ENCODE data around the gene LYZ.

Gene LYZ

DNA sequence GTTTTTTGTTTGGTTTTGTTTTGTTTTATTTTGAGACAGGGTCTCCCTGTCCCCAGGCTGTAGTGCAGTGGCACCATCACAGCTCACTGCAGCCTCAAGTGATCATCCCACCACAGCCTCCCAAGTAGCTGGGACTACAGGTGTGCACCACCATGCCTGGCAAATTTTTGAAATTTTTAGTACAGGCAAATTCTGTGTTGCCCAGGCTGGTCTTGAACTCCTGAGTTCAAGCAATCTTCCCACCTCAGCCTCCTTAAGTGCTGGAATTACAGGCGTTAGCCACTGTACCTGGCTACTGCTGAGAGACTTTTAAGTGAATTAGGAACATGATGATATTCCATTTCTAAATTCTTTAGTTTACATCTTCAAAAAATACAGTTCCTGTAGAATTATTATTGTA, 2.6 kb downstream of the LYZ start:
- Mint-ChIP-seq H3K27ac (no peak overlapping the region), H3K36me3 (no peaks in the 10 kb centered on the region), H3K4me1 (no peaks in the 10 kb centered on the region), H3K9me3 (no peaks in the 10 kb centered on the region), H3K4me3 (no peak overlapping the region)
- ATAC-seq (no peak), DNase-seq (ENCODE audit: low spot score in 2 of 2) (no peak)

GRCh38 chr12:69351462-69352236, 3.5 kb downstream of the LYZ start:
- Mint-ChIP-seq H3K27ac (no peak overlapping the region), H3K36me3 (no peaks in the 10 kb centered on the region), H3K4me3 (no peak overlapping the region), H3K9me3 (no peaks in the 10 kb centered on the region), H3K4me1 (no peaks in the 10 kb centered on the region)
- DNase-seq (ENCODE audit: low spot score in 2 of 2), result no peak
- ATAC-seq, result no peak

DNA sequence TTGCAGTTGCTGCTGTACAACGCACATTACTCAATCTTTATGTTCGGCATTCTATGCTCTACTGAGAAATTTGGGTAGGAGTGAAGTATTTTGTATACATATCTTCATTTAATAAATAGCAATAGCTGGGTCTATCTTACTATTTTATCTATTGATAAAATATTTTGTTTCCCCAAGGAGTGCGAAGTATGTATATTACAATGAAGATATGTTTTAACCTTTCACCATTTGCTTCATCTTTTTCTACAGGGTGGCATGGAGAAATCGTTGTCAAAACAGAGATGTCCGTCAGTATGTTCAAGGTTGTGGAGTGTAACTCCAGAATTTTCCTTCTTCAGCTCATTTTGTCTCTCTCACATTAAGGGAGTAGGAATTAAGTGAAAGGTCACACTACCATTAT, 4.7 kb downstream of the LYZ start:
- no peak overlapping the region for H3K4me3 Mint-ChIP-seq
- no peak for ATAC-seq
- DNase-seq (ENCODE audit: low spot score in 2 of 2), result no peak

GRCh38 chr12:69354172-69354555, 6.0 kb downstream of the LYZ start:
- H3K4me1 Mint-ChIP-seq, result peaks cover 11% of the 10 kb centered on the region

More for the DNA sequence above, 4.7 kb downstream of the LYZ start:
- Mint-ChIP-seq H3K9me3 (no peaks in the 10 kb centered on the region), H3K4me1 (peaks cover 7% of the 10 kb centered on the region), H3K27ac (no peak overlapping the region), H3K36me3 (no peaks in the 10 kb centered on the region)

DNA sequence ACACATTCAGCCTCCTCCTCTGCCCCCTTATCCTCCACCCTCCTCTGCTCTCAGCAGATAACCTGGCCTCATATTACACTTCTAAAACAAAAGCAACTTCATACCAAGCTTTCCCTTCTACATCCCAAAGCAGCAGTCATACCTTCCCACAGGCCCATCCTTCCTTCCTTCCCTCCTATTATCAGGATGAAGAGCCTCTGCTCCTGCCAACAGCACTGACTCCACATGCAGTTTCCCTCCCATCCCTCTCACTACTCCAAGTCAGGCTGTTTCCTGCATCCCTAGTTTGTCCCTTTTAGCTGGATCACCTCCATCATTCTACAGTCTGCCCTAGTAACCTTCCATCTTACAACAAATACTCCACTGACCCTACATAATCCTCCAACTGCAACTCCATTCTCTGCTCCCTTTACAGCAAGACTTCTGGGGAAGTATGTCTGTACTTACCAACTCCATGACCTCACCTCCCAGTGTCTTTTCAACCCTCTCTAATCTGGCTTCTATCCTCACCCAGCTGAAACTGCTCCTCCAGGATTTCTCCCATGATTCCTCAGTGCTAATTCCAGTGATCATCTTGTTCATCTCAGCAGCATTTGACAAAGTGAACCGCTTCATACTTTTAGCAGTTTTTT, 6.5 kb downstream of the LYZ start:
- Mint-ChIP-seq H3K4me1 (peaks cover 16% of the 10 kb centered on the region), H3K36me3 (peaks cover 9% of the 10 kb centered on the region), H3K4me3 (no peak overlapping the region), H3K9me3 (no peaks in the 10 kb centered on the region), H3K27ac (no peak overlapping the region)
- ATAC-seq (no peak), DNase-seq (ENCODE audit: low spot score in 2 of 2) (no peak)

More at GRCh38 chr12:69354172-69354555, 6.0 kb downstream of the LYZ start:
- Mint-ChIP-seq H3K36me3 (peaks cover 4% of the 10 kb centered on the region), H3K27ac (no peak overlapping the region), H3K9me3 (no peaks in the 10 kb centered on the region), H3K4me3 (no peak overlapping the region)
- ATAC-seq, result no peak
- no peak for DNase-seq (ENCODE audit: low spot score in 2 of 2)

GRCh38 chr12:69355363-69356028, 7.3 kb downstream of the LYZ start:
- Mint-ChIP-seq H3K36me3 (peaks cover 17% of the 10 kb centered on the region), H3K4me1 (peaks cover 17% of the 10 kb centered on the region), H3K9me3 (no peaks in the 10 kb centered on the region), H3K4me3 (no peak overlapping the region), H3K27ac (no peak overlapping the region)
- DNase-seq (ENCODE audit: low spot score in 2 of 2), result no peak
- ATAC-seq, result no peak

DNA sequence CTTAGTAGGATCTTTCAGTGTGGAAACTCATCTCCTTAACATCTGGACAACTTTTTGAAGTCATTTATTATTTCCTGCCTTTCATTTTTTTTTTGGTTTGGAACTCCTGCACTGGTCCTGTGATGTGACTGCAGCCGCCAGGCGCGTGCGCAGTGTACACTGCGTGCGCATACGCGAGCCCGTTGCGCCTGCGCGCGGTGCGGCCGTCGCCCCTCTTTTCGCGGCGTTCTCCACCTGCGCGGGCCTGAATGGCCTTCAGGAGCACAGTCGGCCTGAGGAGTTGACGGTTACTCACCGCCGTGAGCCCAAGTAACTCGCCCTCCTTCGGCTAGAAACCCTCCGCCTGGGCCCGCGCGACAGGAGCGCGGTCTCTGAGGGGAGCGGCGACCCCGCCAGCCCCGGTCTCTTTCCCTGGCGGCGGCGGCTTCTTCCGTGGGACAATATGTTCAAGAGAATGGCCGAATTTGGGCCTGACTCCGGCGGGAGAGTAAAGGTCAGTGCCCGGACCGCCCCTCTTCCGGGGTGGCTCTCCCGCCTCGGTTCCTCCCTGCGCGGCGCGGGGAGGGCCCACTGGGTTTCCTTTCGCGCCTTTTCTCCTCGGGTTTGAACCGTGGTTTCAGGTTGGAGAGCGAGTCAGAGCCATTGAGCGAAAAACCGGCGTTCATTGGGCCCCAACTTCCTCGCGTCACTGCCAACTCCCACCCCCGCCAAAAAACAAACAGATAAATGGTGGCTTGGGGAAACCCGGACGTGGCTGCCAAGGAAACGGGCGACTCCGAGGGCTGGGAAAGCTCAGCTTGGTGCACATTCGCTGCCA, 11.6 kb downstream of the LYZ start, which contains the start of gene YEATS4:
Gene YEATS4 (plus strand): TSS at position 213 of the 817 bp plus-strand sequence. CDS start 230 bp downstream, at position 443.
- peaks cover 23% of the 10 kb centered on the region for H3K4me1 Mint-ChIP-seq
- no peaks in the 10 kb centered on the region for H3K9me3 Mint-ChIP-seq
- peaks cover 59% of the 10 kb centered on the region for H3K36me3 Mint-ChIP-seq
- ATAC-seq (peak; percentile 88), DNase-seq (ENCODE audit: low spot score in 2 of 2) (peak; percentile 72 to 91)
- H3K27ac Mint-ChIP-seq, result peak within 1 kb of the TSS; percentile 96
- peak within 1 kb of the TSS; percentile 79 for H3K4me3 Mint-ChIP-seq

- Mint-ChIP-seq H3K27ac (peak overlapping the region; percentile 96), H3K4me3 (peak overlapping the region; percentile 79), H3K9me3 (no peaks in the 10 kb centered on the region), H3K36me3 (peaks cover 64% of the 10 kb centered on the region), H3K4me1 (peaks cover 23% of the 10 kb centered on the region)
- no peak for DNase-seq (ENCODE audit: low spot score in 2 of 2)
- no peak for ATAC-seq
These were observed 12.1 kb downstream of the LYZ start for GRCh38 chr12:69360348-69360672.

GRCh38 chr12:69366796-69367195, 18.6 kb downstream of the LYZ start:
- no peak for ATAC-seq
- Mint-ChIP-seq H3K27ac (no peak overlapping the region), H3K36me3 (peaks cover 98% of the 10 kb centered on the region), H3K4me3 (no peak overlapping the region), H3K9me3 (no peaks in the 10 kb centered on the region), H3K4me1 (peaks cover 8% of the 10 kb centered on the region)
- DNase-seq (ENCODE audit: low spot score in 2 of 2), result no peak

DNA sequence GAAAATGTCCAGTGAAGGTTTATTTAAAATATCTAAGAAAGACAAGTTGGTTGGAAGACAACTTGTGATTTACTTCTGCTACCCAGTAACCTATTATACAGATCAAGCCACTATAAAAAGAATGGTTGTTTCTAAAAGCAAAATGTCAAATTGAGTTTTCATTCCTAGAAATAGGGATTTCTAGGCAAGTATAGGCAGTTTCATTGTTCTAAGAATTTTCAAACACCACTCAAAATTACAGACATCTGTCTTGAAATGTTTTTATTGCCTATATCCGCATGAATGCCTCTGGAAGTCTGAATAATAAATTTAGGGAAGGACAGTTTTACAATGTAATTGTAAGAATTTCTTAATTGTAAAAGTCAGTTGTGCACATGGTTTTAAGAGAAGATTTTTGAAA, 20.0 kb downstream of the LYZ start:
- peaks cover 98% of the 10 kb centered on the region for H3K36me3 Mint-ChIP-seq
- H3K27ac Mint-ChIP-seq, result no peak overlapping the region
- ATAC-seq, result no peak
- H3K4me1 Mint-ChIP-seq, result peaks cover 11% of the 10 kb centered on the region
- no peaks in the 10 kb centered on the region for H3K9me3 Mint-ChIP-seq
- no peak for DNase-seq (ENCODE audit: low spot score in 2 of 2)
- no peak overlapping the region for H3K4me3 Mint-ChIP-seq

GRCh38 chr12:69383074-69383473, 34.9 kb downstream of the LYZ start:
- Mint-ChIP-seq H3K9me3 (no peaks in the 10 kb centered on the region), H3K4me3 (no peak overlapping the region), H3K4me1 (peaks cover 7% of the 10 kb centered on the region), H3K36me3 (peaks cover 83% of the 10 kb centered on the region), H3K27ac (no peak overlapping the region)
- ATAC-seq (no peak), DNase-seq (ENCODE audit: low spot score in 2 of 2) (no peak)

DNA sequence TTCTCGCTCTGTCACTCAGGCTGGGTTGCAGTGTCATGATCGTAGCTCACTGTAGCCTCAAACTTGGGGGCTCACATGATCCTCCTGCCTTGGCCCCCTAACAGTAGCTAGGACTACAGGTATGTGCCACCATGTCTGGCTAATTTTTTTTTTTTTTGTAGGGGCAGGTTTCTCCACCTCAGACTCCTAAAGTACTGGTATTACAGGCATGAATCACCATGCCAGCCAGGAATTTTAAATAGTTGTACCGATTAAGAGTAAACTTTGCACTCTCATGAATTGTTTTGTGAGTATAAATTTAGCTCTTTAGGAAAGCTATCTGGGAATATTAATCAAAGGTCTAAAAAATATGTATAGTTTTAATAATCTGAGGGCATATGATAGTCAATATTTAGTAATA, 36.9 kb downstream of the LYZ start:
- H3K36me3 Mint-ChIP-seq, result peaks cover 78% of the 10 kb centered on the region
- no peaks in the 10 kb centered on the region for H3K9me3 Mint-ChIP-seq
- H3K4me3 Mint-ChIP-seq, result no peak overlapping the region
- ATAC-seq (no peak), DNase-seq (ENCODE audit: low spot score in 2 of 2) (no peak)
- peaks cover 7% of the 10 kb centered on the region for H3K4me1 Mint-ChIP-seq
- no peak overlapping the region for H3K27ac Mint-ChIP-seq

DNA sequence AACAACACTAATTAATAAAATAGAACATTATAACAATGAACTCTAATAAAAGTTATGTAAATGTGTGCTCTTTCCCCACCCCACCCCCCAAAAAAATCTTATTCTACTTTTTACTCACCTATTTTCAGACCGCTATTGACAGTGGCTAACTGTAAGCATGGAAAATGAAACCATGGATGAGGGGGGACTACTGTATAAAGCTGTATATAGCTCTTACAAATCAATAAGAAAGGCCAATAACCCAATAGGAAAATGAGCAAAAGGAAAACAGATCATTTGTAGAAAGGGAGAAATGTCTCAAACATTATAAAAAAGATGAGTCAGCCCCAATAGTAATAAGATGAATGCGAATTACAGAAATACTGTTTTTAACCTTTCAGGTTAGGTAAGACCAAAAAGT, 38.7 kb downstream of the LYZ start:
- H3K4me1 Mint-ChIP-seq, result peaks cover 7% of the 10 kb centered on the region
- H3K9me3 Mint-ChIP-seq, result no peaks in the 10 kb centered on the region
- peaks cover 77% of the 10 kb centered on the region for H3K36me3 Mint-ChIP-seq
- no peak overlapping the region for H3K4me3 Mint-ChIP-seq
- DNase-seq (ENCODE audit: low spot score in 2 of 2) (no peak), ATAC-seq (peak; percentile 67)
- no peak overlapping the region for H3K27ac Mint-ChIP-seq

DNA sequence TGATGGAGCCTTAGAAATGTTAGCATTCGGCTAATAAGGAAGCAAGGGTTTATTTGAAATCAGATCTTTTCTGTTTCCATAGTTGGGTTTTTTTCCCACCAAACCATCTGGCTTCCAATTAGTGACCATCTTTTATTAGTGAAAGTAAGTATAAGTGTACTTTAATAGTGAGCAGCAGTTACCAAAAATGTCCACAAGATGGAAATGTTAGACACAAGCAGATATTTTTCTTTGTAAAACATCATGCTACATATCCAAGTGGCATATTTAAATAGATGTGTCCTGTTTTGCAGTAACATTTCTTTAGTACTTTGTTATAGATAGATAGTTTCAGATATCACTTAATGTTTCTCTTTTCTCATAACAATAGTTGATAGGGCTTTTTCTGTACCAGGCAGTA, 40.2 kb downstream of the LYZ start:
- no peak overlapping the region for H3K4me3 Mint-ChIP-seq
- H3K27ac Mint-ChIP-seq, result no peak overlapping the region
- no peaks in the 10 kb centered on the region for H3K9me3 Mint-ChIP-seq
- H3K36me3 Mint-ChIP-seq, result peaks cover 68% of the 10 kb centered on the region
- ATAC-seq, result no peak
- H3K4me1 Mint-ChIP-seq, result peaks cover 2% of the 10 kb centered on the region
- no peak for DNase-seq (ENCODE audit: low spot score in 2 of 2)

DNA sequence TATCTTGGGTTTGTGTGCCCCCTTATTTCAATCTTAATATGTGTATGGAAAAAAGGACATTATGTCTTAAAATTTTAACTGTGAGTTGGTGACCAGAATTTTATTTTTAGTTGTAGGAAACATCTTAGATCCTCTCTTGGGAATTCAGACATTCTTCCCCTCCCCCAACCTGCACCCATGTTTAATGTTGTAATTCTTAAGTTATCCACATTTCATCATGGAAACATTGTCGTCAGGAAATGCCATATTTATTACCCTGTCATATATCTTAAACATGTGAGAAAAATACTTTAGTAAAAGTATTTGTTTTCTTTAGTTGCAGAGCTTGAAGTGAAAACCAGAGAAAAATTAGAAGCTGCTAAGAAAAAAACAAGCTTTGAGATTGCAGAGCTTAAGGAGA, 41.6 kb downstream of the LYZ start:
- no peaks in the 10 kb centered on the region for H3K4me1 Mint-ChIP-seq
- ATAC-seq (no peak), DNase-seq (ENCODE audit: low spot score in 2 of 2) (no peak)
- no peak overlapping the region for H3K27ac Mint-ChIP-seq
- H3K36me3 Mint-ChIP-seq, result peaks cover 64% of the 10 kb centered on the region
- no peak overlapping the region for H3K4me3 Mint-ChIP-seq
- H3K9me3 Mint-ChIP-seq, result no peaks in the 10 kb centered on the region
